Stimulated activated CD8-positive, alpha-beta memory T cell treated with anti-CD3 and anti-CD28 coated beads, Interleukin-7, amount 100 ng/mL, for 48 hours (primary cell): ENCODE data around the gene CNOT6.
"Not testable (repeated sequence)": the region's sequence is repeated elsewhere in the genome, so short reads cannot be mapped to it uniquely, and the experiment has no call there.

Experiments used
- DNase-seq, 2 donors: peaks; one replicate each; pipeline ENCODE4 v3.0.0-alpha.2; 2020; ENCODE audit warnings: low read depth in 1 of 2; ENCODE audit errors: extremely low read depth in 1 of 2

Gene CNOT6

DNA sequence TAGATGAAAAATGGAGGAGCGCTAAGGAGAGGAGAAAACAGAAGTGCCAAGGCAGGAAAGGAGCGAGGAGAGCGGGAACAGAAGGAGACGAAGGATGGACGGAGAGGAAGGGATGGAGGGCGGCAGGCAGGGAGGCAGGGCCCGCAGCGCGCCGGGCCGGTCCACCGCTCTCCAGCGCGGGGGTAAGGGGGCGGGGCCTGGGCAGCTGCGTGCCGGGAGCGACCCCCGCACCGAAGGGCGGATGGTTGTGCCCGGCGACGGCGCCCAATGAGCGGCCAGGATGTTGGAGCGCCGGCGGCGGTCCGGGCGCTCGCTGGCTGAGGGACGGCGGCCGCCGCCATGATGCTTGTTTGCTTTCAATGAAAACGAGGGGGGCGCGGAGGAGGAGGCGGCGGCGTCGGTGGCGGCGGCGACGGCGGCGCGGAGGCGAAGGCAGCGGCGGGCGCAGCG lies at the start of gene CNOT6:
Gene CNOT6 (plus strand): TSS at position 320 of the 450 bp plus-strand sequence. CDS start 34,898 bp downstream, outside the sequence.
- peak; percentile 83 to 87 for DNase-seq

DNA sequence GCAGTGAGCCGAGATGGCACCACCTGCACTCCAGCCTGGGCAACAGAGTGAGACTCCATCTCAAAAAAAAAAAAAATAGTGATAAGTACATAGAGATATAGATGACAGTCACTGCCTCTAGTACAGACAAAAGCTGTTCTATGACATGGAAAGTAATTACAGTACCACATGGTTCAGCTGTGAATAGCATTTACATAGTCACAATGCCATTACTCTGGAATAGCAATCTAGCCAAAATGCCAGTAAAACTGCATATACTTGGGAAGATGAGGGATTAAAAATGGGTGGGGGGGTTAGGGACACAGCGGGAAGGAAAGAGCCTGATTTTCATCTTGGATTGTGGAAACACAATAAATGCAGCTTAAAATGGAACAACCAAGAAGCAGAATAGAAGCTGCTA lies 39.4 kb upstream of the CNOT6 start:
- no peak for DNase-seq

DNA sequence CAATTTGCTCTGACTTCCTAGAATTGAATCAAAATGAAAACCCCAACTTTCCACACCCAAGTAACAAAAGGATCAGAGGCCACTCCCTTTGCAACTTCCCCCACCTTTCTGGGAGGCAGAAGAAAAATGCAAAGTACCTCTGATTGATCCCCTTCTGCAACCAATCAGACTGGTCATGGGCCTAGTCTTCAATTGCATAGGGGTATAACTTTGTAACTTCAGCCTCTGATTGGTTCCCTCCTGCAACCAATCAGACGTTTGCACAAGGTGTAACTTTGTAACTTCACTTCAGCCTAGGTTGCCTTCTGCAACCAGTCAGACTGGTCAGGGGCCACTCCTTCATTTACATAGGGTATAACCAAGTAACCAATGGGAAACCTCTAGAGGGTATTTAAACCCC lies 38.3 kb upstream of the CNOT6 start:
- no peak for DNase-seq

DNA sequence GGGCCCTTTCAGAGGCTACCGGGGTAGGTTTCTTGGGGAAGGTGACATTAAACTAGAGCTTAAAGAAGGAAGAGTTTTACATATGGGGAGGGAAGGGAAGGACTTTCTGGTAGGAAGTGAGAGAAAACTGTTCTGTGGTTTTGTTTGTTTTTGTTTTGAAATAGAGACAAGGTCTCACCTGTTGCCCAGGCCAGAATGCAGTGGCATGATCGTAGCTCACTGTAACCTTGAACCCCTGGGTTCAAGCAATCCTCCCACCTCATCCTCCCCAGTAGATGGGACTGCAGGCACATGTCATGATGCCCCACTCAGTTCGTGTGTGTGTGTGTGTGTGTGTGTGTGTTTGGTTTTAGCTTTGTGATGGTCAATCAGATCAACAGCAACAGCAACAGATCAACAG lies 37.4 kb upstream of the CNOT6 start:
- DNase-seq = no peak

GRCh38 chr5:180458852-180459673 lies 35.1 kb upstream of the CNOT6 start:
- DNase-seq = not testable (repeated sequence)

DNA sequence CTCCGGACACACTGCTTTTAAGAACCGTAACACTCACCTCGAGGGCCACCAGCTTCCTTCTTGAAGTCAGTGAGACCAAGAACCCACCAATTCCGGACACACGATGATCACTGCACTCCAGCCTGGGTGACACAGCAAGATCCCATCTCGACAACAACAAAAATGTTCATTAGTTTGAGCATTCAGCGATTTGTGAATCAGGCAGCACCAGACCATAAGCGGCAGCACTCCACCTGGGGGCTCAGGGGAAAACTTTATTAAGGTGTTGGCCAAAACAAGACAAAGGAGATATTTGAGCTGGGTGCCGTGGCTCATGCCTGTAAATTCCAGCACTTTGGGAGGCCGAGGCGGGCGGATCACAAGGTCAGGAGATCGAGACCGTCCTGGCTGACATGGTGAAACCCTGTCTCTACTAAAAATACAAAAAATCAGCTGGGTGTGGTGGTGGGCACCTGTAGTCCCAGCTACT lies 34.5 kb upstream of the CNOT6 start:
- DNase-seq = not testable (repeated sequence)

DNA sequence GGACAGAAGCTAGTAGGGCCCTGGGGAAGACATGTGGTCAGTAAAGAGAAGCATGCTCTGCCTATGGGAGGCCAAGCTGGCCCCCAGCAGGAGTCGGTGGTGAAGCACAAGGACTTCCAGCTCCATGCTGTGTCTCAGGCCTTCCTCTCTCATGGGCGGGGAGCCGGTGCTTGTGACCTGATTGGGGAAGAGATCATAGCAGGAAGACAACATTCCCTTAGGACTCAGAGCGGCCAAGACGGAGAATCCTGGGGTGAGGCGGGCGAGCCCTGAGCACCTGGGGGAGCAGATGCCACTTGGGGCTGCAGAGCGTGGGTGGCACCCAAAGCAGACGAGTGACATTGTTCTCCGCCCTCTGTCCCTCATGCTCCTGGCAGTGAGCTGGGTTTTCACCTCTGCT lies 33.3 kb upstream of the CNOT6 start:
- no peak for DNase-seq

DNA sequence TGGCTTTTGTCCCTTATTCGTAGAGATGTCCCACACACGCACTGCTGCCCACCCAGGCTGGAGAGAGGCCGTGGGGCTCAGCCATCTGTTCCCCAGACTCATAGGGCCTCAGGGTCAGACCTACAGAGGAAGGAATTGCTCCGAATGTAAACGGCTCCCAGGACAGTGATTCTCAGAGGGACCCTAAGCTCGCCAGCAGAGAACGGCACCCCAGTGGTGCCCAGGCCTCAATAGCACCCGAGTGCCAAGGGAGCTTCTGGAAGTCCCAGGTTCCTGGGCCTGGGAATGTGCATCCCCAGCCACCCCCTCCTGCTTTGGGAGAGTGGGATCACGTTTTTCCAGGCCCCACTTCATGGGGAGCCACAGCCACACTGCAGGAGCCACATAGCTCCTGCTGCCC lies 32.9 kb upstream of the CNOT6 start:
- no peak for DNase-seq

GRCh38 chr5:180463216-180463900 lies 30.8 kb upstream of the CNOT6 start:
- no peak for DNase-seq

DNA sequence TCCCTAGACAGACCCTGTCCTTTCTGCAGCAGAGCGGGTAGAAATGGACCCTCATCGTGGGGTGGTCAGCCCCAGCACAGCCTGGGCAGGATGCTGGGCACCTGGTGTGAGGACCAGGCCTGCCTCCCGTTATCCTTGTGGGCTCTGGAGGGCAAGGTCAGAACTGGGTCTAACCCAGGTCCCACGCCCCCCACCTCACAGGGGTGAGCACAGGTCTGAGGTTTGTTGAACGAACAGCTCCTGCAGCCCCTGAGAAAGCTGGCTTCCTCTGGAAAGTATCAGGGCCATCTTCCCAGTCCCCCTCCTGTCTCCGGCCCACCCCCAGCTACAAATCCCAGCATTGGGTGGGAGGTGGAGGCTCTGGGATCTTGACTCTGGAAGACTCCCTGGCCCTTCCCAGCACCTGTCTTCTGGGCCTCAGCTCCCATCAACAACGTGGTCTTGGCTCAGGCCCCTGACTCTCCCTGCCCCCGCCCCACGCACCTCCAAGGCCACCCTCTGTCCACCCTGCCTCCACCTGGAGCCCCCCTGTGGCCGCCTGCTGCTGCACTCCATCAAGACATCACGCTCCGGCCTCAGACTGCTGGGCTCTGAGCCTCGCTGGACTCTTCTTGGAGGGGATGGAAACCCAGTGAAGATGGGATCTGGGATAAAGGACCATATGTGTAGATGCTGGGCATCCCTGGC lies 30.1 kb upstream of the CNOT6 start:
- DNase-seq = no peak

DNA sequence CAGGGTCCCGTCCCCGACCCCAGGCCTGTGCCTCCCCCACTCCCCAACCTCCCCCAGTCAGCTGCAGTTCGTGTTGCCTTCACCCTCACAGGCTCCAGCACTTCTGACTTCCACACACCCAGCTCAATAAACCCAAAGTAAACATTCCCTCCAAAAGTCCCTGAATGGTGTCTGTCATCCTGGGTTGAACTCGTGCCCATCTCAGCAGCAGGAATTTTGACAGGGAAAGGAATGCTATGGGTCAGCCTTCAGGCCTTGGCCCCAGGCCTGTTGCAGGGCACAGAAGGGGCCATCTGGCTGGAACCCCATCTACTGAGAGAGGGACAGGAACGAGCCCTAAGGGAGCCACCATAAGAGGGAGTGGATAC lies 29.6 kb upstream of the CNOT6 start:
- no peak for DNase-seq

GRCh38 chr5:180465052-180465451 lies 29.1 kb upstream of the CNOT6 start:
- DNase-seq = not testable (repeated sequence)

GRCh38 chr5:180466316-180466715 lies 27.9 kb upstream of the CNOT6 start:
- no peak for DNase-seq

DNA sequence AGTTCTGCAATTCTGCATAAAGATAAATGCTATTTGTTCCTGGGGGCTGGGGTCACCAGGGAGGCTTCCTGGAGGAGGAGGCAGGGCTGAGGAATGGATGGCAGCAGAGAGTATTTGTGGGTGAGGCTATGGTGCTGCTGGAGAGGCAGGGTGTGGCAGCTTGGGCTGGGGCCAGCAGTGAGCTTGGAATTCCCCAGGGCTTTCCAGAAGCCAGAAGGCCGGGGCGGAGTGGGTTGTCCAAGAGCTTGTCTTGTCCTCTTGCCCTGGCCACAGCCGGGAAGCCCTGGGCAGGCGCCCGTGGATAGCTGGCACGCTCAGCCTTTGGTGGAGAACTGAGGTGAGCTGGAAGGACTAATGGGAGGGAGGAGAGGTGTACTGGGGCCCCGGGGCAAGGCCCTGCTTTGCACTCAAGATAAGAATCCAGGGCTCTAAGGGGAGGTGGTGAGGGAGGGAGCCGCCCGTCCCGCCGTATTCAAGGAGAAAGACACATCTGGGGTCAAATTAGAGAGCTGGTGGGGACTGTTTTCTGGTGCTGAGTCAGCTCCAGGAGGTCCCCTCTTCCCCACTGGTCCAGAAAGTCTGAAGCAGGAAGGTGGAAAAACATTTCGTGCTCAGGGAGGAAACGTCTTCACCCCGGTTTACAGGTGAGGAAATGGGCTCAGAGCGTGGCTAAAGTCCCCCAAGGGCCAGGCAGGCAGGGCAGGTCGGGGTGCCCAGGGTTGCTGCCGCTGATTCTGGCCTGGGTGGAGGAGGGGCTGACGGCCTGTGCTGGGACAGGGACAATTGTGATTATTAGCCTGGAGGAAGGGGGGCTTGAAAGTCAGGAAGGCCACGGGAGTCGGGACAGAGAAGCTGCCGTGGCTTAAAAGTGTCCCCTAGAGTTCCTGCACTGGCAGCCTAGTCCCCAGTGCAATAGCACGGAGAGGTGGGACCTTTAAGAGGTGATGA lies 26.9 kb upstream of the CNOT6 start:
- DNase-seq = no peak

DNA sequence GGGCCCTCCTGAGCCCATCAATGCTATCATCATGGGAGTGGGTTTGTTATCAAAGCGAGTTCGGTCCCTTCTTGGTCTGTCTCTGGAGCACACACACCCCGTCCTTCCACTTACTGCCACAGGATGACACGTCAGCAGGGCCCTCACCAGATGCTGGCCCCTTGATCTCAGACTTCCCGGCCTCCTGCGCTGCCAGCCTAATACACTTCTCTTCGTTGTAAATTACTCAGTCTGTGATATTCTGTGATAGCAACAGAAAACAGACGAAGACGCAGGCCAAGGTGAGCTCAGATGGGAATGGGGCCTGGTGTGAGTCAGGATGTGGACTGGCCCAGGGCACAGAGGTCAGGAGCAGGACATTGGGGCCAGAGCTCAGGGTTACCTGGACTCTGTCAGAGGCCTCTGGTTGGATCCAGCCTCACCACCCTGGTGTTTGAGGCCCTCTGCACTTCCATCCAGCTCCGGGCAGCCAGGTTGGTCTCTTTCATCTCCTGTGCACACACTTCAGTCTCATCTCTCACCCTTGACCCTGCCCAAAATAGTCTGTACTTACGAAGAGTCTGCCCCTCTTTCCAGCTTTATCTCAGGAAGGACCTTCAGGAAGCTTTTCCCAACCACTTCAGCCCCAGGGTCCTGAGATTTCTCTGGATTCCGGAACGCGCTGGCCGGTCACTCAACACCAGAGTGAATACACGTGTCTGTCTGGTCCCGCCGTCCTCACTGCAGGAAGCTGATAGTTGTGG lies 26.0 kb upstream of the CNOT6 start:
- DNase-seq = no peak

DNA sequence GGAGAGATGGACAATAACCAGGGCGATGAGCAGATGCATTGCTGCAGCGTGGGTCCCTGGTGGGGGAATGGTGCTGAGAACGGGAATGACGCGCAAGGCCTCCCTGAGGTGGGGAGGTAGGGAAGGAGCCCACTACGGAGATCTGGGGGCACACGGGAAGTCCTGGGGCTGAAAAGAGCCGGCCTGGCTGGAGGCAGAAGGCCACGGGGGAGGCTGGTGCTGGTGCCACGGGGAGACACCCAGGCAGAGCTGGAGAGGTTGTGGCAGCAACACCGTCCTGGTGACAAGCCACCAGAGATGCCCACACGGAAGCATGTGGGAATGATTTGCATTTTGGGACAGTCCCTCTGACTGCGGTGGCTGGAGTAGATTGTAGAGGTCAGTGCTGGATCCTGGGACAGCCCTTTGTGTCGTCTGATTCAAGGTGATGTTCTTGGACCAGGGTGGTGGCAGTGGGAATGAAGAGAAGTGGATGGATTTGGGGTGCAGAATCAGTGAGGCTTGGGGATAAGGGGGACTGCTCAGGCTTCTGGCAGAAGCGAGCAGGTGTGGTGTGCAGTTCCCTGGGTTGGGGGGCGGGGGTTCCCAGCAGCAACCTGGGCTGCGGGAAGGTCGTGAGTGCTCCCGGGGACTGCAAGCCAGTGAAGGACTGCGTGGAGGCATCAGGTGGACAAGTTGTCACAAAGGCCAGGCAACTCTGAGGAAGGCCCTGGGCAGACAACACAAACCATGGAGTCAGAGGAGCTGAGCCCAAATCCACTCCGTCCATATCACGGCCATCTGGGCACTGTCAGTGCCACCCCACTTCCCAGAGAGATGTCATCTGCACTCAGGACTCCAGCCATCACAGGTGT lies 25.2 kb upstream of the CNOT6 start:
- DNase-seq = no peak

- DNase-seq = no peak
These were observed 24.7 kb upstream of the CNOT6 start for GRCh38 chr5:180469586-180469865.

DNA sequence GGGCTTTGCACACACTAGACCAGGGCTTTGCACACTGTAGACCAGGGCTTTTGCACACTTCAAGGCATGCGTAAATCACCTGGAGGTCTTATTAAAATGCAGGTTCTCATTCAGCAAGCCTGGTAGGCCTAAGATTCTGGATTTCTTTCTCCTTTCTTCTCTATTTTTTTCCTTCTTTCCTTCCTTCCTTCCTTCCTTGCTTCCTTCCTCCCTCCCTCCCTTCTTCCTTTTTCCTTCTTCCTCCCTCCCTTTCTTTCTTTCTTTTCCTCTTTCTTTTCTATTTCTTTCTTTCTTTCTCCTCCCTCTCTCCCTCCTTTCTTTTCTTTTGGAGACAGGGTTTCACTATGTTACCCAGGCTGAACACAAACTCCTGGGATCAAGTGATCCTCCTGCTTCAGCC lies 24.3 kb upstream of the CNOT6 start:
- no peak for DNase-seq

- DNase-seq = no peak
These were observed 23.8 kb upstream of the CNOT6 start for GRCh38 chr5:180470361-180470760.
